Breast epithelium (tissue), 3 donors: Measurements from ENCODE around the gene MAPT.

ENCODE experiments used
- POLR2A ChIP-seq: fragments of 450-650 bp; IDR thresholded peaks from one replicate; pipeline ENCODE4 v1.6.1; 2016; ENCODE audit warnings: antibody characterized with exemption, mild to moderate bottlenecking, moderate library complexity
- TF ChIP-seq, protein P1 (sequence below), 3 donors: fragments of 450-650 bp; IDR thresholded peaks; one replicate each; pipeline ENCODE4 v1.5.1; 2016 to 2017; ENCODE audit warnings: antibody characterized with exemption in 3 of 3, mild to moderate bottlenecking in 3 of 3, moderate library complexity in 3 of 3

DNA sequence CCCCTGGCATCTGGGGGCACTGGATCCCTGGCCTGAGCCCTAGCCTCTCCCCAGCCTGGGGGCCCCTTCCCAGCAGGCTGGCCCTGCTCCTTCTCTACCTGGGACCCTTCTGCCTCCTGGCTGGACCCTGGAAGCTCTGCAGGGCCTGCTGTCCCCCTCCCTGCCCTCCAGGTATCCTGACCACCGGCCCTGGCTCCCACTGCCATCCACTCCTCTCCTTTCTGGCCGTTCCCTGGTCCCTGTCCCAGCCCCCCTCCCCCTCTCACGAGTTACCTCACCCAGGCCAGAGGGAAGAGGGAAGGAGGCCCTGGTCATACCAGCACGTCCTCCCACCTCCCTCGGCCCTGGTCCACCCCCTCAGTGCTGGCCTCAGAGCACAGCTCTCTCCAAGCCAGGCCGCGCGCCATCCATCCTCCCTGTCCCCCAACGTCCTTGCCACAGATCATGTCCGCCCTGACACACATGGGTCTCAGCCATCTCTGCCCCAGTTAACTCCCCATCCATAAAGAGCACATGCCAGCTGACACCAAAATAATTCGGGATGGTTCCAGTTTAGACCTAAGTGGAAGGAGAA lies 118.2 kb downstream of the MAPT start:
- TF ChIP-seq, protein P1, sequence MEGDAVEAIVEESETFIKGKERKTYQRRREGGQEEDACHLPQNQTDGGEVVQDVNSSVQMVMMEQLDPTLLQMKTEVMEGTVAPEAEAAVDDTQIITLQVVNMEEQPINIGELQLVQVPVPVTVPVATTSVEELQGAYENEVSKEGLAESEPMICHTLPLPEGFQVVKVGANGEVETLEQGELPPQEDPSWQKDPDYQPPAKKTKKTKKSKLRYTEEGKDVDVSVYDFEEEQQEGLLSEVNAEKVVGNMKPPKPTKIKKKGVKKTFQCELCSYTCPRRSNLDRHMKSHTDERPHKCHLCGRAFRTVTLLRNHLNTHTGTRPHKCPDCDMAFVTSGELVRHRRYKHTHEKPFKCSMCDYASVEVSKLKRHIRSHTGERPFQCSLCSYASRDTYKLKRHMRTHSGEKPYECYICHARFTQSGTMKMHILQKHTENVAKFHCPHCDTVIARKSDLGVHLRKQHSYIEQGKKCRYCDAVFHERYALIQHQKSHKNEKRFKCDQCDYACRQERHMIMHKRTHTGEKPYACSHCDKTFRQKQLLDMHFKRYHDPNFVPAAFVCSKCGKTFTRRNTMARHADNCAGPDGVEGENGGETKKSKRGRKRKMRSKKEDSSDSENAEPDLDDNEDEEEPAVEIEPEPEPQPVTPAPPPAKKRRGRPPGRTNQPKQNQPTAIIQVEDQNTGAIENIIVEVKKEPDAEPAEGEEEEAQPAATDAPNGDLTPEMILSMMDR (IDR thresholded peaks at IDR 0.05), result no peak
- TF ChIP-seq POLR2A, result no peak
